Measurements from ENCODE around the gene CHID1.

Gene CHID1

DNA sequence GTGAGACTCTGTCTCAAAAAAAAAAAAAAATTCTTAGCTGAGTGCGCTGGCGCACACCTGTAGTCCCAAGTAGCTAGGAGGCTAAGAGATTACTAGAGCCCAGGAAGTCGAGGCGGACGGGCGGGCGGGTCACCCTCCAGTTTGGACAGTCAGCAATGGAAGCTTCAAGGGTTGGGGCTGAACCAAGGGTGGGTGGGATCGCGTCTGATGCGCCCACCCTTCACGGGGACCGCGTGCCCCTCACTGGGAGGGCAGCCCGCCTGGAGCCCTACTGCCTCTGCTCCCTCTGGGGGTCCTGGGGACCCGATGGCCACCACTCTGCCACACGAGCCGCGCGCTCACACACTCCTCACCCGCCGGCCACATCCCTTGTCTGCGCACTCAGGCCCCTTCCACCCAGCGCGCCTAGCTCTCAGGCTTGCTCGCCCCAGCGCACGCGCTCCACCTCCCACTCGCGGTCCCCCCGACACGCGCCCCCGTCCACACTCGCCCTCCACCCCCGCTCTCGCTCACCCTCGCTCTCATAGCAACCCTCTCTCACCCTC, 494 bp downstream of the CHID1 start:
- no peak for DNase-seq (ENCODE audit: extremely low read depth in 1 of 2, low read depth in 1 of 2)

DNA sequence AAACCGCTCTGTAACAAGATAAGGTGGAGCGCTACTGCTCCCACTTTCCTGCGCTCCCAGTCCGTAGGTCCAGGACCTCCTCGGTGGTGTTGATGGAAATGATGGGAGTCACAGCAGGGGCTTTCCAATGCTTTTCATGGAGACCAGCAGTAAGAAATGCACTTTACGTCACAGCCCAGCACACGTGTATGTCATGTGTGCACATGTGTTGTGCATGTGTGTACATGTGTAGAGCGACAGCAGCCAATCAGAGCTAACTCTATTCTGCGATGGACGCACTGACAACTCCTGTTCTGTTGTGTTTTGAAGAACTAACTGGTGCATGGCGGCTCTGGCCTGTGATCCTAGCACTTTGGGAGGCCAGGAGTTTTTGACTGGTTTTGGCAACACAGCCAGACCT, 1.2 kb downstream of the CHID1 start:
- DNase-seq (ENCODE audit: extremely low read depth in 1 of 2, low read depth in 1 of 2), result no peak

DNA sequence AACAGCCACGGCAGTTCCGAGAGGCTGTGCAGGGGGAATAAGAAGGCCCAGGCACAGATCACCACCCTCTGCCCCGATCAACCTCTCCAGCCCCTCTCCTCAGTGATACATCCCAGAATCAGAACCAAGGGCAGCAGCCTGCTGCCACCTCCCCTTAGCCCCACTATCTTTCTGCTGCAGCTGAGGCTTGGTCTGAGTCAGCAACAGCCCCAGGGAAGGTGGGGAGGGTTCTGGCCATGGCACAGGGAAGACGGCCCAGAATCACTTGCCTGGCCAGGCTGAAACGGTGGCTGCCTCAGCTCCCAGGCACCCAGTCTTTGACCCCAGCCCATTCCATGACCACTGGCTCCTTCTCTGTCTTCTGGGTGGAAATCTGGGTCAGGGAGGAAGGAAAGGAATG, 2.3 kb downstream of the CHID1 start:
- DNase-seq (ENCODE audit: extremely low read depth in 1 of 2, low read depth in 1 of 2), result no peak

- no peak for DNase-seq (ENCODE audit: extremely low read depth in 1 of 2, low read depth in 1 of 2)
Observed at GRCh38 chr11:907668-908067, 2.9 kb downstream of the CHID1 start.

DNA sequence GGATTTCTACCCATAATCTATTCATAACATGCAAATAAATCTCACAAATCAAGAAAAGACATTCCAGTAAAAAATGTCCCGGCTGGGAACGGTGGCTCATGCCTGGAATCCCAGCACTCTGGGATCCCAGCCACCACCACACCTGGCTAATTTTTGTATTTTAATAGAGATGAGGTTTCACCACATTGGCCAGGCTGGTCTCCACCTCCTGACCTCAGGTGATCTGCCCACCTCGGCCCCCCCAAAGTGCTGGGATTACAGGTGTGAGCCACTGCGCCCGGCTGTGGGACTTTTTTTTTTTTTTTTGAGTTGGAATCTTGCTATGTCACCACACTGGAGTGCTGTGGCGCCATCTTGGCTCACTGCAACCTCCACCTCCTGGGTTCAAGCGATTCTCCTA, 4.7 kb downstream of the CHID1 start:
- no peak for DNase-seq (ENCODE audit: extremely low read depth in 1 of 2, low read depth in 1 of 2)

- no peak for DNase-seq (ENCODE audit: extremely low read depth in 1 of 2, low read depth in 1 of 2)
Observed at GRCh38 chr11:904380-904779, 6.2 kb downstream of the CHID1 start.

DNA sequence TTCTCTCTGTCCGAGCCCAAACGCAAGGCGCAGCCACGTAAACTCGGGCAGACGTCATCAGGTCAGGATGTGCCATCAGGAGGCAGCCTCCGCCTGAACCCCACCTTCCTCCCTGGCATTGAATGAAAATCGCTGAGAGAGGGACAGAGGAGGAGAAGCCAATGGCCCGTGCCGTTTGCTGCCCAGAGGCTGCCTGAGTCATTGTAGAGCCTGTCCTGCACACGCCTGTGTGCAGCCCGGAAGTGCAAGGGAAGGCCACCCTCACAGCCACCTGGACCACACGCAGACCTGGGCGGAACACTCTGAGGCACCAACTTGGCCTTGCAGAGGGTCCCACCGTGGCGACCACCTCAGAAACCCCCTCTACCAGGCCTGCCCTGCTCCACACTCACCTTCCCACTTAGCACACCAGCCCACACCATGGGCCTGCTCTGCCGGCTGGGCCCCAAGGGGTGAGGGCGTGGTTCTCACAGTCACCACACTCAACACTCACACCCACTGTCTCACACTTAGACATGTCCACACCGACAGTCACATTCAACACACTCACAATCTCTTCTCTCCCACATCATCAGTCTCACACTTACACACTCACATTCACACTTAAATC, 9.1 kb downstream of the CHID1 start:
- DNase-seq (ENCODE audit: extremely low read depth in 1 of 2, low read depth in 1 of 2), result no peak

DNA sequence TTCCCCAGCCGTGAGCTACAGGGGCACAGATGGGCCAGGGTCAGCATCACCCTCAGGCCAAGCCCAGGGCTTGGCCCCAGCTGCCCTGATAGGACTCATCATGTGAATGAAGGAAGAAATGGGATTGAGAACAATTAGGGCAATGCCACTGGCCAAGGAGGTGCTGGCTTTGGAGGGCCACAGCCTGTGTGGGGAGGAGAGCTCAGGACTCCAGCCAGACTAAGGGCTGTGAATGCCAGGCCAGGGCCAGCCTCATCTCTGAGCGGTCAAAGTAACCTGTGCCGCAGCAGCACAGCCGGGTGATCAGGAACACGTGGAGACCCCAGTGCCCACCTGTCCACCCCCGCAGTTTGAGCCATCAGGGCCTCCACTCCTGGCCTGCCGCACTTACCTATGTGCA, 10.1 kb downstream of the CHID1 start:
- DNase-seq (ENCODE audit: extremely low read depth in 1 of 2, low read depth in 1 of 2), result no peak

DNA sequence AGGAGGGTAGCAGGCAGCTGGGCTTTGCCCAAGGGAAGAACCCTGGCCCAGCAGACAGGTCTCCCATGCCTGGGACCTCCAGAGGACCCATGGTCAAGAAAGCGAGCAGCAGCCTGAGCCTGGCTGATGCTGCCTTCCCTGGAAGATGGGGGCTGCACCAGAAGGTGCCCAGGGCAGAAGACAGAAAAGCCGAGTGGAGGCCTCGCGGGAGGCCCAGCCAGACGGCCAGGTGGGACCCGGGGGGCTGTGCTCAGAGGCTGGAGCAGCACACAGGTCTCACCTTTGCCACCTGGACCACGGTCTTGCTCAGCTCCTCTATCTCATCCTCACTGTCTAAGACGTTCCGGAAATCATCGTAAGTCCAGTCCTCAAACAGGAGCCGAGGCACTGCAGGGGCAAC, 10.9 kb downstream of the CHID1 start:
- no peak for DNase-seq (ENCODE audit: extremely low read depth in 1 of 2, low read depth in 1 of 2)

DNA sequence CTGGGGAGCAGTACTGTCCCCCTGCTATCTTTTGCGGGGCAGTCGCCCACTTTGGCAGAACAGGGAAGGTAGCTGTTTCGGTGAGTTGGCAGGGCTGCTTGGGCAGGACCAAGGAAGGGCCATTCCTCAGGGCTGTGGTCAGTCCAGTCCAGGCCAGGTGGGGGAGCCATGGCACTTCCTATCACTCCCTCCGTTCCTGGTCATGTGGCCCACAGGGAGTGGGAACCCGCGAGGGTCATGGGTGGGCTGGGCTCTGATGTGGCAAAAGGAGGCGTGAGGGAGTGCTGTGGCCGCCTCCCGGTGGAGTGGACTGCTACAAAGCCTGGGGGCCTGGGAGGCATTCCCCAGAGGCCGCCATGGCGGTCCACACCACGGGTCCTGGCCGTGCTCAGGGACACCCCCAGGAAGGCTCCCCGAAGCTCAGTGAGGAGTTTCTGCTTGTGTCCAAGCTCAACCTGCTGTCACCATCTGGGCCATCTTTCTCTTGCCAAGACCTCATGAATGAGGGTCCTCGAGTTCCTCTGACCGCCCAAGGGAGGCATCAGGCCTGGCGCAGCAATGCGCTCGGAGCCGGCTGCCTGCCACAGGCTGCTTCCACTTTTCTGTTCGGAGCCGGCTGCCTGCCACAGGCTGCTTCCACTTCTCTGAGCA, 11.9 kb downstream of the CHID1 start:
- no peak for DNase-seq (ENCODE audit: extremely low read depth in 1 of 2, low read depth in 1 of 2)

GRCh38 chr11:898143-898511, 12.5 kb downstream of the CHID1 start:
- no peak for DNase-seq (ENCODE audit: extremely low read depth in 1 of 2, low read depth in 1 of 2)

- DNase-seq (ENCODE audit: extremely low read depth in 1 of 2, low read depth in 1 of 2), result no peak
Observed at GRCh38 chr11:897253-898142, 13.1 kb downstream of the CHID1 start.

DNA sequence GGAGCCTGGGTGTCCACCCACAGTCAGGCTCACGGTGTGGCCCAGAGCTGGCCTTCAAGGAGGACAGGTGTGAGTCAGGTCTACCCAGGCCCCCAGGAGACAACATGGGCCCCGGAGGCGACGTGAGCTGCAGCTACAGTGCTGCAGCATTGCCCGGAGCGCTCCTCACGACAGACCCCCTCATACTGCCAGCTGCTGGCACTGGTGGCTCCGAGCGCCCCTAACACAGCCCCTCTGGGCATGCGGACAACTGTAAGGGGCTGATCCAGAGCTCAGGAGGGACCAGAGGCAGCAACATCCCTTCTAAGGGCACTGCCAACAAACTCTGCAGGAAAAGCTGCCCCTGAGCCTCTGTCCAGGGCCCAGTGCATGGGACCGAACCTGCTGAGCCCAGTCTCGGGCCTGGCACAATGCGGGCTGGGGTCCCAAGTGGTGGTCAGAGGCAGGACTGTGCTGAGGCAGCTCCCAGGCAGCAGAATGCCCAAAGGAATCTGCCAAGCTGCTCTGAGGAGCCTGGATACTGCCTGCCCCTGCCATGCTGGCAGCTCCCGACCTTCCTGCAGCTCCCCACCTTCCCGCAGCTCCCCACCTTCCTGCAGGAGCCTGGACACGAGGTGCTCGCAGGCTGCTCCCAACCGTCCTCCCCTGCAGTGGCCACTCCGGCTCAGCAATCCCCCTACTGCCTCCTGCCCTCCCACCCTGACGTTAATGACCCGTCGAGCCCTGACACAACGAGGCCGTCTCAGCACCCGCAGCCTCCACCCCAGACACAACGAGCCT, 15.1 kb downstream of the CHID1 start:
- DNase-seq (ENCODE audit: extremely low read depth in 1 of 2, low read depth in 1 of 2), result no peak

- DNase-seq (ENCODE audit: extremely low read depth in 1 of 2, low read depth in 1 of 2), result no peak
Observed at GRCh38 chr11:894575-895201, 15.9 kb downstream of the CHID1 start.

- DNase-seq (ENCODE audit: extremely low read depth in 1 of 2, low read depth in 1 of 2), result no peak
Observed at GRCh38 chr11:893008-893654, 17.5 kb downstream of the CHID1 start.

- no peak for DNase-seq (ENCODE audit: extremely low read depth in 1 of 2, low read depth in 1 of 2)
Observed at GRCh38 chr11:890794-891540, 19.6 kb downstream of the CHID1 start.

DNA sequence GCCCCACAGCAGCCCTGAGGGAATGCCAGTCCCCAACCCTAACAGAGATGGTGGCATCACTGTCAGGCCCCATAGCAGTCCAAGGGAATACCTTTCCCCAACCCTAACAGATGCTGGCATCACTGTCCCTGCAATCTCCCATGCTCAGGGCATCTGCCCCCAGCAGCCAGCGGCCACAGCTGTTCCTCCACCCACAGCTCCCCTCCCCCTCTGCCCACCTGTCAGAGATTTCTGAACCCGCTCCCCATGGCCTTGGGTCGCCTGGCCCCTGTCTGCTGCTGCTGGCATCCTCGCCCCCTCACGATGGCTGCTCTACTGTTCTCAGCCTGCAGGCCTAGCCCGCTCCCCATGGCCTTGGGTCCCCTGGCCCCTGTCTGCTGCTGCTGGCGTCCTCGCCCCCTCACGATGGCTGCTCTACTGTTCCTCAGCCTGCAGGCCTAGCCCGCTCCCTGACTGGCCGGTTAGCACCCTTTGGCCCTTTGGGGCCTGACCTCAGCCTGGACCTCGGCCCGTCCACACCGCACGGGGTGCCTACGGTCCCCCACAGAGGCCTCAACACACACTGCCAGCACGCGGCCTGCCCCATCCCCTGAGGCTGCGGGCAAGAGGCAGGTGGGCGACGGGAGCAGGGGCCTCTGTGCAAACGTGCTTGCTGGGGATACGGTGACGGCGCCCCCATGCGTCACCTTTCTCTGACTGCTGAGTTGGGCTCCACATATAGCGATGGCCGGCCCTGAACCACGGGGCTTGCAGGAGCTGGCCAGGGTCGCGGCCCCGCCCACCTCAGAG, 20.7 kb downstream of the CHID1 start:
- DNase-seq (ENCODE audit: extremely low read depth in 1 of 2, low read depth in 1 of 2), result no peak

DNA sequence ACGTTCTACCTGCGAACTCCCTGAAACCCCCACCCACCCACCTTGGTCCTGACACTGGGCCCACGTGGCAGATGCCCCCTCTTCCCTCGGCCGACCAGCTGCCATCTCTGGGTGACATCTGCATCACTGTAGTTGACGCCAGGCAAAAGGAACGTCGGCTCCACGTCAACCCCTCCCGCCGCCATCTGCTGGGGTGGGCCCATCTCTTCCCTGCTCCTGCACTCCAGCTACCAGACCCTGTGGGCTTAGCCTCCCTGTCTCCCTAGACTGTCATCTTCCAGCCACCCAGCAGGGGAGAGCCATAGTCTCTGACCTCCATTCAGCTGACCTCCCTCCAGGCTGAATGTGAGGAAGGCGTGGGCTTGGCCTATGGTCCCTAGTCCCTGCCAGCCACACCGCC, 21.4 kb downstream of the CHID1 start:
- DNase-seq (ENCODE audit: extremely low read depth in 1 of 2, low read depth in 1 of 2), result no peak
